AG09309 (cell line): ENCODE results near the gene IGSF5.
"Not testable (repeated sequence)": the region's sequence is repeated elsewhere in the genome, so short reads cannot be mapped to it uniquely, and the experiment has no call there.

ENCODE experiments used
- DNase-seq: peaks from one replicate; pipeline ENCODE4 v3.0.0-alpha.2; 2010; ENCODE audit warnings: low read depth
- H3K4me3 ChIP-seq: 2 replicates; pipeline ENCODE4 v1.5.1; 2011; ENCODE audit warnings: mild to moderate bottlenecking, low read depth, low read length, moderate library complexity; ENCODE audit not compliant: control insufficient read depth
- CTCF ChIP-seq: IDR thresholded peaks from 2 replicates; pipeline ENCODE4 v1.5.1; 2011; ENCODE audit warnings: mild to moderate bottlenecking, low read depth, low read length, inconsistent platforms; ENCODE audit not compliant: insufficient read depth, control insufficient read depth; ENCODE audit errors: missing control alignments

Gene IGSF5

GRCh38 chr21:39744883-39745282 is at the start of gene IGSF5:
Gene IGSF5 (plus strand): TSS chr21:39745183. CDS start chr21:39745510, 327 bp downstream.
- not testable (repeated sequence) for DNase-seq, H3K4me3 ChIP-seq

- TF ChIP-seq CTCF: no peak
- H3K4me3 ChIP-seq: no peak overlapping the region
- no peak for DNase-seq
Observed at GRCh38 chr21:39696196-39696595, 48.8 kb upstream of the IGSF5 start.

- DNase-seq: no peak
- TF ChIP-seq CTCF: no peak
- no peak overlapping the region for H3K4me3 ChIP-seq
Observed at GRCh38 chr21:39696618-39697017, 48.4 kb upstream of the IGSF5 start.

GRCh38 chr21:39700318-39700717 is 44.7 kb upstream of the IGSF5 start:
- no peak for DNase-seq
- TF ChIP-seq CTCF: no peak
- H3K4me3 ChIP-seq: no peak overlapping the region

GRCh38 chr21:39703578-39703977 is 41.4 kb upstream of the IGSF5 start:
- H3K4me3 ChIP-seq: no peak overlapping the region
- TF ChIP-seq CTCF: no peak
- DNase-seq: no peak

GRCh38 chr21:39705849-39706248 is 39.1 kb upstream of the IGSF5 start:
- DNase-seq: peak; percentile 13
- peak; percentile 39 for TF ChIP-seq CTCF

GRCh38 chr21:39707316-39707715 is 37.7 kb upstream of the IGSF5 start:
- H3K4me3 ChIP-seq: no peak overlapping the region
- no peak for TF ChIP-seq CTCF
- DNase-seq: no peak

More at GRCh38 chr21:39705849-39706248, 39.1 kb upstream of the IGSF5 start:
- no peak overlapping the region for H3K4me3 ChIP-seq
